Measurements from ENCODE around the gene JAML. TPM values are rescaled to one million over a fixed set of nuclear protein-coding genes. Genes with fewer than 3 reads are reported as not detected.

Gene JAML
- total and polyA plus RNA-seq, 12 donors = 0.50 to 19.5 (median 2.1) TPM

DNA sequence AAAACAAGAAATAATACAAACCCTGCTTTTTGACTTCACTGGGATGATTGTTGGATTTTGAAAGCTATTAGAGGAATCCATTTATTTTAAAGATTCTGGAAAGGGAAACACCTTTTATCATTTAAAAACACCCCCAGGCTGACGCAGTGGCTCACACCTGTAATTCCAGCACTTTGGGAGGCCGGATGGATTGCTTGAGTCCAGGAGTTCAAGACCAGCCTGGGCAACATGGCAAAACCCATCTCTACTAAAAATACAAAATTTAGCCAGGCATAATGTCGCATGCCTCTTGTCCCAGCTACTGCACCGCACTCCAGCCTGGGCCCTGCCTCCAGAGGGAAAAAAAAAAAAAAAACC is 48.1 kb downstream of the JAML start:
- intact Hi-C loops (cut with DNase I) = loop anchor here in 1 of 10 donors (2.0 kb wide), 1 partner anchor 18 kb away; no protein-coding TSS in a partner anchor
- Histone ChIP-seq H3K4me3 (peak overlapping the region in 3 of 10 donors; percentile 40 to 59 (median 54)), H3K27ac (peak overlapping the region in 2 of 10 donors; percentile 13 to 89), H3K4me1 (peaks cover 3 to 37% (median 18%) of the 10 kb centered on the region in 9 donors), H3K27me3 (peaks cover 0 to 8% (median 0%) of the 10 kb centered on the region in 7 donors), H3K36me3 (no peaks in the 10 kb centered on the region), H3K9me3 (no peaks in the 10 kb centered on the region)
- 77% methylated on average over 4 of the region's 4 CpGs for WGBS, 2 donors
- TF ChIP-seq, protein P1, sequence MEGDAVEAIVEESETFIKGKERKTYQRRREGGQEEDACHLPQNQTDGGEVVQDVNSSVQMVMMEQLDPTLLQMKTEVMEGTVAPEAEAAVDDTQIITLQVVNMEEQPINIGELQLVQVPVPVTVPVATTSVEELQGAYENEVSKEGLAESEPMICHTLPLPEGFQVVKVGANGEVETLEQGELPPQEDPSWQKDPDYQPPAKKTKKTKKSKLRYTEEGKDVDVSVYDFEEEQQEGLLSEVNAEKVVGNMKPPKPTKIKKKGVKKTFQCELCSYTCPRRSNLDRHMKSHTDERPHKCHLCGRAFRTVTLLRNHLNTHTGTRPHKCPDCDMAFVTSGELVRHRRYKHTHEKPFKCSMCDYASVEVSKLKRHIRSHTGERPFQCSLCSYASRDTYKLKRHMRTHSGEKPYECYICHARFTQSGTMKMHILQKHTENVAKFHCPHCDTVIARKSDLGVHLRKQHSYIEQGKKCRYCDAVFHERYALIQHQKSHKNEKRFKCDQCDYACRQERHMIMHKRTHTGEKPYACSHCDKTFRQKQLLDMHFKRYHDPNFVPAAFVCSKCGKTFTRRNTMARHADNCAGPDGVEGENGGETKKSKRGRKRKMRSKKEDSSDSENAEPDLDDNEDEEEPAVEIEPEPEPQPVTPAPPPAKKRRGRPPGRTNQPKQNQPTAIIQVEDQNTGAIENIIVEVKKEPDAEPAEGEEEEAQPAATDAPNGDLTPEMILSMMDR (IDR thresholded peaks at IDR 0.05) = no peak
- ATAC-seq = no peak
- DNase-seq = no peak

- WGBS, 2 donors = 8 to 18% methylated on average over 14 of the region's 14 CpGs
- Histone ChIP-seq H3K27ac (peak within 1 kb of the TSS; percentile 73 to 95 (median 86)), H3K27me3 (peaks cover 0 to 8% (median 2%) of the 10 kb centered on the region in 7 donors), H3K4me3 (peak within 1 kb of the TSS in 9 of 10 donors; percentile 40 to 66 (median 54)), H3K36me3 (no peaks in the 10 kb centered on the region), H3K4me1 (peaks cover 7 to 43% (median 24%) of the 10 kb centered on the region in 9 donors), H3K9me3 (no peaks in the 10 kb centered on the region)
- DNase-seq (no peak), ATAC-seq (peak in 7 of 8 donors; percentile 28 to 74 (median 52))
- intact Hi-C loops (cut with DNase I) = loop anchor here in 1 of 10 donors (2.0 kb wide), 1 partner anchor 19 kb away; no protein-coding TSS in a partner anchor
- TF ChIP-seq, protein P1 (IDR thresholded peaks at IDR 0.05) = no peak
Measured at GRCh38 chr11:118175993-118176777, 48.6 kb downstream of the JAML start, which contains the start of gene SCN2B. Gene SCN2B (minus strand): TSS chr11:118176639. CDS start chr11:118176431, 208 bp downstream.

- TF ChIP-seq, protein P1 (IDR thresholded peaks at IDR 0.05) = no peak
- H3K9me3 ChIP-seq = no peaks in the 10 kb centered on the region
- 38 to 45% methylated on average over 13 of the region's 13 CpGs for WGBS, 2 donors
- intact Hi-C loops (cut with DNase I) = no loop called here
- DNase-seq = no peak
- no peaks in the 10 kb centered on the region for H3K36me3 ChIP-seq
- H3K27me3 ChIP-seq = peaks cover 0 to 5% (median 2%) of the 10 kb centered on the region in 7 donors
- H3K27ac ChIP-seq = peak overlapping the region; percentile 73 to 95 (median 86)
- H3K4me3 ChIP-seq = peak overlapping the region in 9 of 10 donors; percentile 40 to 66 (median 54)
- ATAC-seq = peak; percentile 8 to 71 (median 50)
- peaks cover 10 to 40% (median 25%) of the 10 kb centered on the region in 9 donors for H3K4me1 ChIP-seq
Measured at GRCh38 chr11:118175031-118175992, 49.5 kb downstream of the JAML start.
